GM21447 (cell line): ENCODE results near the gene ATP11B.
A peak's percentile ranks its signal among the peaks of the same experiment; 100 is the strongest.

ENCODE experiments used
- ATAC-seq: cut with Tn5 transposase; IDR thresholded peaks from one replicate; pipeline ENCODE4 v1.9.1; 2021; ENCODE audit not compliant: unreplicated experiment

Gene ATP11B

DNA sequence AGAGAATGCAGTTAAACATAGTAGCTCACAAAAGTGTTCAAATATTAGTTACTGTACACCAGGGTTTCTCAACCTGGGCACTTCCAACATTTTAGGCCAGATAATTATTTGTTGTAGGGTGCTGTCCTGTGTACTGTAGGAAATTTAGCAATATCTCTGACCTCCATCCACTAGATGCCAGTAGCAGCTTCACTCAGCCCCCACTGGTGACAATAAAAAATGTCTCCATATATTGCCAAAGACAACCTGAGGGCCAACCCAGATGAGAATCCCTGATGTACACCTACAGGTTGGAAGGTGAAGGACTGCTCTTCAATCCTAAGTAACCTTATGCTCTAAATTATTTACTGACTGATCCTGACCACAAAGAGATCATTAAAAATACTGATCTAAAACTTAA lies 154.6 kb downstream of the ATP11B start:
- no peak for ATAC-seq

- no peak for ATAC-seq
Measured at GRCh38 chr3:182948305-182948704, 155.0 kb downstream of the ATP11B start.

DNA sequence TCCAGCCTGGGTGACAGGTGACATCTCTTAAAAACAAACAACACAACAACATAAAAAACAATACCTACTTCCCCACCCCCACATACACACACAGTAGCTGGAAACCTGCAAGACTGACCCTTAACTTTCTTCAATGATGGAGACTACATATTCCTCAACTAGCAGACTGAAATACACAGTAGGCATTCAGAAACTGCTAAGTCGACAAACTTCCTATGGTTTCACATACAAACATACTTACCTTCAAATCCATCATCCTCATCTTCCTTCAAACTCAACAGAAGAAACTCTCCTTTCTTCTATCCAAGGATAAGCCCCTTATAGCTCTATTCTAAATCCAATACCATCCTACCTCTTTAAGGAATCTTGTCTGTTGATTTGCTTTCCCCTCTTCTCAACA lies 156.4 kb downstream of the ATP11B start:
- ATAC-seq = no peak

DNA sequence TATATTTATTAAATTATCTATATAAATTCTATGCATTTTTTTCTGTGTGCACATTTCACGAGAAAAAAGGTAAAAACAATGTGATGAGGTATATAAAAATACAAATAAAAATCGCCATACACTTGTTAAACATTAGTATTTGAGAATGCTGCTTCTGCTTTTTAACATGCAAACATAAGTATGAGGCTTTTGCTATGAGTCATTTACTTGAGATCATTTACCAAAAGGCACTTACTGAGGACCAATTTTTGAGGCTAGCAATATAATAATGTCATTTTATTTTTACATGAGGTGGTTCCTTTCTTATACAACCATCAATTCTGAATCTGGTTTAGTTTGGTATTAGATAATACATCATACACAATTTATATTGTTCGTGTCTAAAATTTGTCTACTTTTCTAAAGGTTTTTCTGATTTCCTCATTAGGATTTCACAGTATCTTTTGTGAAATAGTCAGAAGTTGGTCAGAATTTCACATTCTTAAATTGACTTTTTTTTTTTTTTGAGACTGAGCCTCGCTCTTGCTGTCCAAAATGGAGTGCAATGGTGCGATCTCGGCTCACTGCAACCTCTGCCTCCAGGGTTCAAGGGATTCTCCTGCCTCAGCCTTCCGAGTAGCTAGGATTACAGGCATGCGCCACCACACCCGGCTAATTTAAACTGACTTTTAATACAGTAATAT lies 161.4 kb downstream of the ATP11B start:
- peak; percentile 93 for ATAC-seq

DNA sequence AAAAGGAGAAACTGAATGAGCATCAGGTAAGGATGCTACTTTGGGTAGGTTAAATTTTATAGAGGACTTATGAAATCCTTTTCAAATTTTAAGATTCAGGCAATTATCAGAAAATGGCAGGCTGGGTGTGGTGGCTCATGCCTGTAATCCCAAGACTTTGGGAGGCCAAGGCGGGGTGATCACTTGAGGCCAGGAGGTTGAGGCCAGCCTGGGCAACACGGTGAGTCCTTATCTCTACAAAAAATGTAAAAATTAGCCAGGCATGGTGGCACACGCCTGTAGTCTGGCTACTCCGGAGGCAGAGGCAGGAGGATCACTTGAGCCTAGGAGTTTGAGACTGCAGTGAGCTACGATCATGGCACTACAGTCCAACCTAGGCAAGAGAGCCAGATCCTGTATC lies 163.9 kb downstream of the ATP11B start:
- no peak for ATAC-seq

DNA sequence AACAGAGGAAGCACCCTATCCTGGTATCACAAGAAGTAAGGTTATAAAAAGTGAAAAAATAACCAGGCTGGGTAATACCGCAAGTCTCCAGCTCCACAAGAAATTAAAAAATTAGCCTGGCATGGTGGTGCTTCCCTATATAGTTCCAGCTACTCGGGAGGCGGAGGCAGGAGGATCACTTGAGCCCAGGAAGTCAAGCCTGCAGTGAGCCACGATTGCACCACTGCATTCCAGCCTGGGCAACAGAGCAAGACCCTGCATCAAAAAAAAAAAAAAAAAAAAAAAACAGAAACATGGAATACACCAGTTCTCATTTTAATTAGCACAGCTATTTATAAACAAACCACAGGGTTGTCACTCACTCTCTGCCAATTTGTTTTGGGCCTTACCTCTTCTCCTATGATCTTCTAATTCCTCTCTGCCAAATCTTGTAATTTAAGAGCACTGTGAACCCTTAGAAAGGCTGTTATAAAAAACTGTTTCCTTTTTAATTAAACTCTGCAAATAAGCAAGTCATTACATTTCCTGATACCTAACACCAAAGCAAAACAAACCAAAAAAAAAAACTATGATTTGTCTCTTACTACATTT lies 164.5 kb downstream of the ATP11B start:
- no peak for ATAC-seq

DNA sequence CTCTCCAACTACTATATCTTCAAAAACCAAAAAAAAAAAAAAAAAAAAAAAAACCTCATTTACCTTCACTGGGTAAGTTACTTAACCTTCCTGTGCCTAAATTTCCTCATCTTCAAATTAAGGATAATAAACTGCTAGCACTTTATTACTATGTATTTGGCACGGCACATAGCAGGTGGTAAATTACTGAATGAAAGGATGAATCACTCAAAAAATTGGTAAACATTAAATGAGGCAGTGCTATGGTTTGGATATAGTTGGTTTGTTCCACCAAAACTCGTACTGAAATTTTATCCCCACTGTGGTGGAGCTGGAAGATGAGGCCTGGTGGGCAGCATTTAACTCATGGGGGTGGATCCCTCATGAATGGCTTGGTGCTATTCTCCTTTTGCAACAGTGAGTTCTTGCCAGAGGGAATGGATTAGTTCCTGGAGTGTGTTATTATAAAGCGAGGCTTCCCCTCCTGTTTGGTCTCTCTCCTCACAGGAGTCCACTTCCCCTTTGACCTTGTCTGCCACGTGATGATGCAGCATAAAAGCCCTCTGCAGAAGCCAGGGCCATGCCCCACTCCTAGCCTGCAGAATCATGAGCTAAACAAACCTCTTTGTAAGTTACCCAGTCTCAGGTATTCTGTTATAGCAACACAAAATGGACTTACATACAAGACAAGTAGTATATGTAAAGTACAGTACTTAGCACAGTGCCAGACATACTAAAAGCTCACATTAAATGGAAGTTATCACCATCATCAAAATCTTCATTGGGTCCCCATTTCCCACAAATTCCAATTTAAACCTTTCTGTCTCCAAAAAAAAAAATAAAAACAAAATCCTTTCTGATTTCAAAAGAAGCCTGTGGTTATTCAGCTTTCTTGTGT lies 166.4 kb downstream of the ATP11B start:
- ATAC-seq = no peak

DNA sequence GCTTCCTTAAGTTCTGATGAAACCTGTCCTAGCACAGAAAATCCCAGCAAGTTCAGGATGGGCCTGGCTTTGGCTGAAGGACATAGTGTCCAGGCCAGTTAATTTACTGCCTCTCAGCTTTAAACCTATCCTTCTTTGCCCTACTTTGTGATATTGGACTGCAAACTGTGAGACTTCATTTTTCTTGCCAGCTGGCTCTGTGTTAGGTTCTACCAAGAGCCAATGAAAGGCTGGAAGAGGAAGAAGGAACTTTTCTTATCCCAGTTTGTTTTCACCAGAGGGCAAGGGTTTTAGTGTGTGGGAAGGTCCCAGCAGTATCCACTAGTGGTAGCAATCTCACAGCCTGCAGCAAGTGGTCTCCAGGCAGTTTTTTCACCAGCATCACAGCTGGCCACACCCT lies 168.9 kb downstream of the ATP11B start:
- no peak for ATAC-seq

DNA sequence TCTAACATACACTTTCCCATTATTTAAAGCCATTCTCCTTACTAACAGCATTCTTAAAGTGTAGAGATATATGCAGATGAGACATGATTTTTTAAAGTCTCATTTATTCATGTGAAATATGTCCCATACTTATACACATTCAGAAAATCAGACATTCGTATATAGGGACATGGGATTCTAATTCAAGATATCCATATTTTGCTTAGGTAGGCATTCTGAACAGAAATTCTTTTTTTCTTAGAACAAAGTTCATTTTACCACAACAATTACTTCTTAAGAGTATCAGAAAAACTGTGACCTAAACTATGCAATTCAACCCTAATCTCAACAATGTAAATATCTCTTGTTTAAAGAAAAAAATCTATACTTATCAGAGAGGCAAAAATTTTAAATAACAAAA lies 170.9 kb downstream of the ATP11B start:
- ATAC-seq = no peak

- no peak for ATAC-seq
Measured at GRCh38 chr3:182965861-182966366, 172.6 kb downstream of the ATP11B start.

- peak; percentile 61 for ATAC-seq
Measured at GRCh38 chr3:182967218-182968204, 174.2 kb downstream of the ATP11B start.

- ATAC-seq = no peak
Measured at GRCh38 chr3:182969277-182969676, 176.0 kb downstream of the ATP11B start.

- ATAC-seq = no peak
Measured at GRCh38 chr3:182969853-182970252, 176.5 kb downstream of the ATP11B start.

DNA sequence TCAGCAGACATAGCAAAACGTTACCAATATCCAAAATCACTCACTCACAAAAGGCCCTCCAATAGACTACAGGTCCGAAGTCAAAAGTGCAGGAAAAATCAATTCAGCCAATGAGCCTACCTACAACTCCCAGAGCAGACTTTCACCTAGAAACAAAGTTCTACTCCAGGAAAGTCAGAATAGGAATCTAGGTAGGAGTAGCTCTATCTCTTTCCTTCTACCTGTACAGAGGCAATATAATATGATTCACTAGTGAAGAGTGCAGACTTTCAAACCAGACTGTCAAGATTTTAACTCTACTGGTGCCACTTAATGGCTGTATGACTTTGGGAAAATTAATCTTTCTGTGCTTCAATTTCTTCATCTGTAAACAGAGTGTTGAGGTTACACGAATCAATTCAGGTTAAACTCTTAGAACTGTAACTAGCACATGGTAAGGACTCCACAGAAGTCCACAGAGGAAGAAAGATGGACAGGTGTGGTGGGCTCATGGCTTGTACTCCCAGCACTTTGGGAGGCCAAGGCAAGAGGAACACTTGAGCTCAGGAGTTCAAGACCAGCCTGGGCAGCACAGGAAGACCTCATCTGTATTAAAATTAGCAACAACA lies 177.6 kb downstream of the ATP11B start:
- ATAC-seq = no peak
